ENCODE results near the gene MOV10L1.

- TF ChIP-seq BRF2 (IDR thresholded peaks at IDR 0.05; ENCODE audit: borderline replicate concordance, insufficient read depth, insufficient read length) (no peak), PHF8 (IDR thresholded peaks at IDR 0.05; ENCODE audit: borderline replicate concordance, low read length) (peak; percentile 2; the same call in 1 of the 2 replicates), UBTF (IDR thresholded peaks at IDR 0.05; ENCODE audit: borderline replicate concordance in 1 of 2, low read depth in 2 of 2, low read length in 2 of 2) (no peak), CTCF (IDR thresholded peaks at IDR 0.05 in 2 of 3, conservative IDR thresholded peaks at IDR 0.05 in 1 of 3; ENCODE audit: insufficient read depth in 2 of 3, low read depth in 1 of 3, low read length in 3 of 3) (no peak), DNMT1 (IDR thresholded peaks at IDR 0.05) (no peak), ESRRB (CRISPR knock-in tag; IDR thresholded peaks at IDR 0.05; ENCODE audit: borderline replicate concordance) (no peak), HDAC6 (IDR thresholded peaks at IDR 0.05; ENCODE audit: low read depth, low read length) (no peak), ZNF134 (CRISPR knock-in tag; conservative IDR thresholded peaks at IDR 0.05) (no peak), JUN (IDR thresholded peaks at IDR 0.05; ENCODE audit: borderline replicate concordance, low read depth, low read length) (no peak), JUN (CRISPR knock-in tag; IDR thresholded peaks at IDR 0.05; ENCODE audit: borderline replicate concordance) (no peak), TFAP4 (CRISPR knock-in tag; IDR thresholded peaks at IDR 0.05; ENCODE audit: borderline replicate concordance) (no peak), ATF4 (CRISPR knock-in tag; IDR thresholded peaks at IDR 0.05) (no peak), ZNF318 (IDR thresholded peaks at IDR 0.05; ENCODE audit: borderline replicate concordance in 1 of 2, low read depth in 1 of 2) (no peak), POLR2A (conservative IDR thresholded peaks at IDR 0.05) (no peak)
Measured at GRCh38 chr22:50169774-50170341, 80.1 kb downstream of the MOV10L1 start.

Data from K562 (cell line).